ENCODE results near the gene SMYD3. TPM values are rescaled to one million over a fixed set of nuclear protein-coding genes. Genes with fewer than 3 reads are reported as not detected.
A peak's percentile ranks its signal among the peaks of the same experiment; 100 is the strongest.

SMYD3 gene
- total RNA-seq, 1 experiment from 2014 or later: 25.5 TPM

DNA sequence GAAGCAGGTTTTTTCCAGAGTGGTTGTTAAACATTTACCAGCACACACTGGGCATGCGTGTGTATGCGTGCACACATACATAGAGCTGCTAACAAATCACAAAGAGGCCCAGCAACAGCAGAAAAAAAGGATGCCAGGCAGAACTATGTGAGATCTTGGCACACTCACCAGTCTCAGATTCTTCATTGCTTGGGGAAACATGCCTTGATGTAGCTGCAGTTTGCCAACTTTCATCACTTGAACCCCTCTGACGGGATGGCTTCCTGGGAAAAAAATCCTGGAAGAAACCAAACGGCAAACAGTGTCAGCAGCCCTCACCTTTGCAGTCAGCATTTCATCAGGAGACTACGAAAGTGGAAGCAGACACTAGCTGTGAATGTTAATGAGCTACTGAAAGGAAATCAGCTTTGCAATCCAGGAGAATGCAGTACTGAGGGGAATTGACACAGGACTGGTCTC, 743.2 kb downstream of the SMYD3 start:
- Histone ChIP-seq H4K20me1 (ENCODE audit: control insufficient read depth, insufficient read depth, insufficient read length) (no peaks in the 10 kb centered on the region), H4K8ac (replicated peaks; ENCODE audit: insufficient read length, low read depth, low read length) (no peak overlapping the region), H3K23ac (ENCODE audit: insufficient read length, low read depth, low read length) (no peak overlapping the region), H3K79me1 (ENCODE audit: insufficient read depth, low read depth, low read length, poor library complexity, severe bottlenecking) (no peaks in the 10 kb centered on the region), H3T11ph (ENCODE audit: low read length) (no peak overlapping the region), H3K4ac (ENCODE audit: low read depth, low read length) (no peak overlapping the region), H3K79me2 (ENCODE audit: insufficient read depth, low read length) (no peaks in the 10 kb centered on the region), H2BK120ac (ENCODE audit: low read depth, low read length, poor library complexity, severe bottlenecking) (no peak overlapping the region), H3K56ac (ENCODE audit: insufficient read length, low read depth, low read length) (no peak overlapping the region), H2BK5ac (ENCODE audit: insufficient read length, low read length) (no peak overlapping the region), H3K9me3 (ENCODE audit: control insufficient read depth, low read depth, low read length) (no peaks in the 10 kb centered on the region), H2BK12ac (ENCODE audit: insufficient read length, low read depth, low read length) (no peak overlapping the region), H2BK20ac (ENCODE audit: low read depth, low read length, poor library complexity, severe bottlenecking) (no peak overlapping the region), H4K5ac (ENCODE audit: insufficient read length, low read depth, low read length) (no peak overlapping the region), H3K4me1 (ENCODE audit: insufficient read depth, low read length) (no peaks in the 10 kb centered on the region), H2BK15ac (ENCODE audit: low read depth, low read length) (no peak overlapping the region), H3K23me2 (ENCODE audit: insufficient read length, low read depth, low read length, poor library complexity, severe bottlenecking) (no peaks in the 10 kb centered on the region), H2AFZ (ENCODE audit: low read length) (no peak overlapping the region), H4K91ac (ENCODE audit: insufficient read length, low read depth, low read length) (no peak overlapping the region), H3K18ac (ENCODE audit: insufficient read length, low read depth, low read length) (no peak overlapping the region), H2AK5ac (ENCODE audit: insufficient read length, low read length) (no peak overlapping the region), H3K27ac (ENCODE audit: insufficient read length, low read depth, low read length) (no peak overlapping the region), H3K4me2 (ENCODE audit: insufficient read depth, insufficient read length, low read length) (no peak overlapping the region), H3K14ac (ENCODE audit: insufficient read depth, low read length) (no peak overlapping the region), H3K27me3 (ENCODE audit: insufficient read depth, low read length) (no peaks in the 10 kb centered on the region), H3K9ac (ENCODE audit: extremely low read depth, insufficient read length, low read length) (no peak overlapping the region)
- Mint-ChIP-seq H3K27ac (peak overlapping the region in 2 of 3 experiments; percentile 11 to 78; a peak in 2 of 7 replicates), H3K4me1 (peaks cover 16 to 21% of the 10 kb centered on the region in 2 experiments), H3K36me3 (ENCODE audit: insufficient read depth in 1 of 3, low read depth in 3 of 3) (no peaks in the 10 kb centered on the region; a peak in 1 of 7 replicates), H3K27me3 (ENCODE audit: low read depth) (no peaks in the 10 kb centered on the region; the same call in 1 of the 2 replicates), H3K9me3 (no peaks in the 10 kb centered on the region), H3K4me3 (no peak overlapping the region)
- WGBS (ENCODE audit: extremely low coverage, insufficient read length, low lambda C conversion rate): no CpG with 5 or more reads among the region's 5 CpGs
- DNase-seq: no peak
- TF ChIP-seq, protein P1, sequence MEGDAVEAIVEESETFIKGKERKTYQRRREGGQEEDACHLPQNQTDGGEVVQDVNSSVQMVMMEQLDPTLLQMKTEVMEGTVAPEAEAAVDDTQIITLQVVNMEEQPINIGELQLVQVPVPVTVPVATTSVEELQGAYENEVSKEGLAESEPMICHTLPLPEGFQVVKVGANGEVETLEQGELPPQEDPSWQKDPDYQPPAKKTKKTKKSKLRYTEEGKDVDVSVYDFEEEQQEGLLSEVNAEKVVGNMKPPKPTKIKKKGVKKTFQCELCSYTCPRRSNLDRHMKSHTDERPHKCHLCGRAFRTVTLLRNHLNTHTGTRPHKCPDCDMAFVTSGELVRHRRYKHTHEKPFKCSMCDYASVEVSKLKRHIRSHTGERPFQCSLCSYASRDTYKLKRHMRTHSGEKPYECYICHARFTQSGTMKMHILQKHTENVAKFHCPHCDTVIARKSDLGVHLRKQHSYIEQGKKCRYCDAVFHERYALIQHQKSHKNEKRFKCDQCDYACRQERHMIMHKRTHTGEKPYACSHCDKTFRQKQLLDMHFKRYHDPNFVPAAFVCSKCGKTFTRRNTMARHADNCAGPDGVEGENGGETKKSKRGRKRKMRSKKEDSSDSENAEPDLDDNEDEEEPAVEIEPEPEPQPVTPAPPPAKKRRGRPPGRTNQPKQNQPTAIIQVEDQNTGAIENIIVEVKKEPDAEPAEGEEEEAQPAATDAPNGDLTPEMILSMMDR (conservative IDR thresholded peaks at IDR 0.05): no peak

Measured in H9 (cell line).